ENCODE measurements around the gene ZBTB6.
A peak's percentile ranks its signal among the peaks of the same experiment; 100 is the strongest.
"Not testable (repeated sequence)": the region's sequence is repeated elsewhere in the genome, so short reads cannot be mapped to it uniquely, and the experiment has no call there.

ZBTB6 gene

GRCh38 chr9:122923947-122924346 lies 10.8 kb upstream of the ZBTB6 start:
- no peak for DNase-seq (ENCODE audit: low spot score)

GRCh38 chr9:122922713-122923112 lies 9.6 kb upstream of the ZBTB6 start:
- DNase-seq (ENCODE audit: low spot score), result no peak

GRCh38 chr9:122918310-122918709 lies 5.2 kb upstream of the ZBTB6 start:
- no peak for DNase-seq (ENCODE audit: low spot score)

GRCh38 chr9:122912671-122912963 lies 506 bp downstream of the ZBTB6 start:
- DNase-seq (ENCODE audit: low spot score), result no peak

GRCh38 chr9:122906122-122906521 lies 7.0 kb downstream of the ZBTB6 start:
- not testable (repeated sequence) for DNase-seq (ENCODE audit: low spot score)

- peak; percentile 100 for DNase-seq (ENCODE audit: low spot score)
These were observed 8.1 kb downstream of the ZBTB6 start, which contains the start of gene RC3H2 for GRCh38 chr9:122904823-122905710. Gene RC3H2 (minus strand): TSS chr9:122905359. CDS start chr9:122897509, 7,850 bp downstream.

- DNase-seq (ENCODE audit: low spot score), result no peak
These were observed 8.7 kb downstream of the ZBTB6 start for GRCh38 chr9:122904466-122904822.

- DNase-seq (ENCODE audit: low spot score), result no peak
These were observed 12.3 kb downstream of the ZBTB6 start for GRCh38 chr9:122900791-122901190.

- no peak for DNase-seq (ENCODE audit: low spot score)
These were observed 15.2 kb downstream of the ZBTB6 start for GRCh38 chr9:122897969-122898368.

- no peak for DNase-seq (ENCODE audit: low spot score)
These were observed 24.6 kb downstream of the ZBTB6 start for GRCh38 chr9:122888480-122888879.

- no peak for DNase-seq (ENCODE audit: low spot score)
These were observed 30.0 kb downstream of the ZBTB6 start for GRCh38 chr9:122883125-122883524.

GRCh38 chr9:122879443-122879842 lies 33.7 kb downstream of the ZBTB6 start:
- no peak for DNase-seq (ENCODE audit: low spot score)

- DNase-seq (ENCODE audit: low spot score), result no peak
These were observed 37.6 kb downstream of the ZBTB6 start for GRCh38 chr9:122875523-122875922.

GRCh38 chr9:122867276-122867675 lies 45.8 kb downstream of the ZBTB6 start:
- not testable (repeated sequence) for DNase-seq (ENCODE audit: low spot score)

- no peak for DNase-seq (ENCODE audit: low spot score)
These were observed 47.0 kb downstream of the ZBTB6 start for GRCh38 chr9:122866079-122866478.

GRCh38 chr9:122865300-122865699 lies 47.8 kb downstream of the ZBTB6 start:
- DNase-seq (ENCODE audit: low spot score), result no peak

GRCh38 chr9:122863407-122863806 lies 49.7 kb downstream of the ZBTB6 start:
- DNase-seq (ENCODE audit: low spot score), result no peak

- no peak for DNase-seq (ENCODE audit: low spot score)
These were observed 52.6 kb downstream of the ZBTB6 start for GRCh38 chr9:122860319-122861142.
